Measurements from ENCODE around the gene AP2A2.

Gene AP2A2

DNA sequence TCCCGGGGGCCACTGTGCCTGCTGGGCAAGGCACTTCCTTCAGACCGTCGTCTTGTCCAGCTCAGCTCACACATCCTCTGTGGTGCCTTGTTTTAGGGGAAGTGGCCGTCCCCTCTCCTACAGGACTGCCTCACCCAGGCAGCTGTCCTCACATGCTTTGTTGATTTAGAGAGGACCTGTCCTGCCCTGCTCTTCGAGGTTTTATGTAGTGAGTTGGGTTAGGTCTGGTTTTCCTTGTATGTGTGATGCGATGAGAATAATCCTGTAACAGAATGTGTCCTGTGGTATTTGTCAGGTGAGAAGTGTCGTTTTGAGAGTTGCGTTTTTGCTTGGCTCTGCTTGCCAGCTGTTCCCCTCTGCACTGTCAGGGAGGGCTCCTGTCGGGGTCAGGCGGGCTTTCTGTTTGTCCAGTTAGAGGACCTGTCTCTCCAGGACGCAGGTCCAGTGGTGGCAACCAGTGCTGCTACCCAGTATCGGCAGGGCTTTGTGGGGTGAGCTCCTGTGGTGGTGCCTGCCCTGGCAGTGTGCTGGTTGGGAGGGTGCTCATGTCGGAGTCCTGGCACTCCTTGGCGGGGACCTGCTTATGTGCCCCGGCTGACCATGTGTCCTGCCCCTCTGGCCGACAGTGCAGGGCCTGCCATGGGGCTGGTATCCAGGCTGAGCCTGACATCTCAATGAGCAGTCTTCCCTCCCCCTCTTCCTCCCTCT, 69.5 kb downstream of the AP2A2 start:
- H3K4me2 ChIP-seq (ENCODE audit: low read length) = no peak overlapping the region
- no peaks in the 10 kb centered on the region for H3K27me3 ChIP-seq (ENCODE audit: control insufficient read depth, insufficient read depth, low read length)
- H3K9ac ChIP-seq (ENCODE audit: low read depth, low read length) = no peak overlapping the region
- H3K4me1 ChIP-seq (ENCODE audit: control insufficient read depth, insufficient read depth, low read length) = no peaks in the 10 kb centered on the region
- no peaks in the 10 kb centered on the region for H3K9me3 ChIP-seq (replicated peaks; ENCODE audit: low read length)
- H3K36me3 ChIP-seq (ENCODE audit: insufficient read depth, low read length) = peaks cover 31% of the 10 kb centered on the region
- H3K4me3 ChIP-seq (ENCODE audit: low read length) = no peak overlapping the region

DNA sequence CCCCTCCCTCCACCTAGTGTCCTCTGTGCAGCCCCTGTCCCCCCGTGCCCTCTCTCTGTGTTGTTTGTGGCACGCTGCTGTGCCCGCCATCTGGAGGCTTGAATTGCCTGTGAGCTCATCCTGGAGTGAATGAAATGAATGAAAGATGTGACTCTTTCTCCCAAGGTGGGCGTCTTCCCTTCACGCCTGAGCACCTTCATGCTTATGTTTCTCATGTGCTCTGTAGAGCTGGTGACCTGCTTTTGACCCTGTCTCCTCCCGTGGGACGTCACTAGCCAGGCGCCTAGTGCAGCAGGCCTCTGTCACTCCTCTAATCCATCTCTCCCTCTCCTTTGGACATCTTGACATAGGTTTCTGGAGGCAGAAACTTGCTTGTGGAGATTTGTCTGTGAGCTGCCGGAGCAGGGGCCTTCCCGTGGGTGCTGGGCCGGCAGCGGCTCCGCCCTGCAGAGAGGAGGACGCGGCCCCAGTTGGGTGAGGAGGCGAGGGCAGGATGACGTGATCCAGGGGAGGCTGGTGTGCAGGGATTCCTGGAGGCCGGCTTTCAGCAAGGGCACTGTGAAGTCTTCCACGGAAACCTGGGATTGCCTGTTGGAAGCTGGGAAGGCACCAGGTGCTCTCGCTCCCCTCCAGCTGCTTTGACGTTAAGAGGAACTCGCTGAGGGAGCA, 70.2 kb downstream of the AP2A2 start:
- H3K9me3 ChIP-seq (replicated peaks; ENCODE audit: low read length) = no peaks in the 10 kb centered on the region
- peaks cover 36% of the 10 kb centered on the region for H3K36me3 ChIP-seq (ENCODE audit: insufficient read depth, low read length)
- no peak overlapping the region for H3K4me2 ChIP-seq (ENCODE audit: low read length)
- H3K9ac ChIP-seq (ENCODE audit: low read depth, low read length) = no peak overlapping the region
- no peak overlapping the region for H3K4me3 ChIP-seq (ENCODE audit: low read length)
- H3K27me3 ChIP-seq (ENCODE audit: control insufficient read depth, insufficient read depth, low read length) = no peaks in the 10 kb centered on the region
- H3K4me1 ChIP-seq (ENCODE audit: control insufficient read depth, insufficient read depth, low read length) = no peaks in the 10 kb centered on the region

DNA sequence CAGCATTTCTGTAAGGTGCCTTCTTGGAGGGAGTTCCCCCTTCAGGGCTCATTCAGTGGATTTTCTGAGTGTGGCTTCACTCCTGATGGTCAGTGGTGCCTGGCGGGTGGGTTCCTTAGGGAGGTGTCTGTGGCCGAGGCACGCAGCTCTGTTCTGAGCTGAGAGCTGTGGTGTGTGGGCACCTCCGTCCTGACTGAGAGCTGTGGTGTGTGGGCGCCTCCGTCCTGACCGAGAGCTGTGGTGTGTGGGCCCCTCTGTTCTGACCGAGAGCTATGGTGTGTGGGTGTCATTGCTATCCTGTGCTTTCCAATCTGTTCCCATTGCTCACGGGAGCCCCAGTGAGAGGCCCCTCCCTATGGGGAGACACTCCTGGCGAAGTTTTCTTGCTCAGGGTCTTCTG, 71.0 kb downstream of the AP2A2 start:
- Histone ChIP-seq H3K9ac (ENCODE audit: low read depth, low read length) (no peak overlapping the region), H3K4me1 (ENCODE audit: control insufficient read depth, insufficient read depth, low read length) (no peaks in the 10 kb centered on the region), H3K4me3 (ENCODE audit: low read length) (no peak overlapping the region), H3K4me2 (ENCODE audit: low read length) (no peak overlapping the region), H3K9me3 (replicated peaks; ENCODE audit: low read length) (no peaks in the 10 kb centered on the region), H3K27me3 (ENCODE audit: control insufficient read depth, insufficient read depth, low read length) (no peaks in the 10 kb centered on the region), H3K36me3 (ENCODE audit: insufficient read depth, low read length) (peaks cover 44% of the 10 kb centered on the region)

DNA sequence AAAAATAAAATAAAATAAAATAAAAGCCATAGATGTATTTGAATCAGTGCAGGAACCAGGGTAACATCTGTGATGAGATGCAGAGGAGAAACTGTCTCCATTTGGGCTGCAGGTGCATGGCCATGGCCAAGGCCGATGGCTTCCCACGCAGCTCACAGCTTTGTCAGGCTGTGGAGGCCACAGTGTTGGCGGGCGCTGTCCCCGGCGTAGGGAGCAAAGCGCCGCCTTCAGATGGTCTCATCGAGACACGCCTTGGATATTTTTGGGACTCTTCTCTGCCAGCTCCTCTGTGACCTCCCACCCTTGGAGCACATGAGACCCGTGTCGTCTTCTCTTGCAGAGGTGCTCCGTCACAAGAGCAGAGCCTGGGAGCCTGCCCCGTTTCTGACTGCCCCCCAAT, 72.2 kb downstream of the AP2A2 start:
- H3K4me1 ChIP-seq (ENCODE audit: control insufficient read depth, insufficient read depth, low read length) = no peaks in the 10 kb centered on the region
- no peaks in the 10 kb centered on the region for H3K9me3 ChIP-seq (replicated peaks; ENCODE audit: low read length)
- no peak overlapping the region for H3K4me2 ChIP-seq (ENCODE audit: low read length)
- no peak overlapping the region for H3K4me3 ChIP-seq (ENCODE audit: low read length)
- H3K9ac ChIP-seq (ENCODE audit: low read depth, low read length) = no peak overlapping the region
- H3K36me3 ChIP-seq (ENCODE audit: insufficient read depth, low read length) = peaks cover 48% of the 10 kb centered on the region
- H3K27me3 ChIP-seq (ENCODE audit: control insufficient read depth, insufficient read depth, low read length) = no peaks in the 10 kb centered on the region

DNA sequence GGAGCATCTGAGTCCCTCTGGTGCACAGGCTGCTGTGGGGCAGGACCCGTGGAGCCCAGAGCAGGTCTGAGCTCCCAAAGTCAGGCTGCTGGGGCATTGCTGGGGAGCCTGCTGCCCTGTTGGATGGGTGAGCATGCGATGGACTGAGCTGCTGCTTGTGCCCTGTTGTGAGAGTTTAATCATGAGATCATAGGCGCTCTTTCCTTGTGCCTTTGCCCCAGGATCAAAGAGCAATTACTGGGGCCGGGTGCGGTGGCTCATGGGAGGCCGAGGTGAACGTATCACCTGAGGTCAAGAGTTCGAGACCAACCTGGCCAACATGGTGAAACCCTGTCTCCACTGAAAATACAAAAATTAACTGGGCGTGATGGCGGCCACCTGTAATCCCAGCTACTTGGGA, 73.3 kb downstream of the AP2A2 start:
- no peak overlapping the region for H3K4me2 ChIP-seq (ENCODE audit: low read length)
- no peaks in the 10 kb centered on the region for H3K27me3 ChIP-seq (ENCODE audit: control insufficient read depth, insufficient read depth, low read length)
- H3K9me3 ChIP-seq (replicated peaks; ENCODE audit: low read length) = no peaks in the 10 kb centered on the region
- no peak overlapping the region for H3K4me3 ChIP-seq (ENCODE audit: low read length)
- H3K4me1 ChIP-seq (ENCODE audit: control insufficient read depth, insufficient read depth, low read length) = no peaks in the 10 kb centered on the region
- H3K9ac ChIP-seq (ENCODE audit: low read depth, low read length) = no peak overlapping the region
- H3K36me3 ChIP-seq (ENCODE audit: insufficient read depth, low read length) = peaks cover 47% of the 10 kb centered on the region

DNA sequence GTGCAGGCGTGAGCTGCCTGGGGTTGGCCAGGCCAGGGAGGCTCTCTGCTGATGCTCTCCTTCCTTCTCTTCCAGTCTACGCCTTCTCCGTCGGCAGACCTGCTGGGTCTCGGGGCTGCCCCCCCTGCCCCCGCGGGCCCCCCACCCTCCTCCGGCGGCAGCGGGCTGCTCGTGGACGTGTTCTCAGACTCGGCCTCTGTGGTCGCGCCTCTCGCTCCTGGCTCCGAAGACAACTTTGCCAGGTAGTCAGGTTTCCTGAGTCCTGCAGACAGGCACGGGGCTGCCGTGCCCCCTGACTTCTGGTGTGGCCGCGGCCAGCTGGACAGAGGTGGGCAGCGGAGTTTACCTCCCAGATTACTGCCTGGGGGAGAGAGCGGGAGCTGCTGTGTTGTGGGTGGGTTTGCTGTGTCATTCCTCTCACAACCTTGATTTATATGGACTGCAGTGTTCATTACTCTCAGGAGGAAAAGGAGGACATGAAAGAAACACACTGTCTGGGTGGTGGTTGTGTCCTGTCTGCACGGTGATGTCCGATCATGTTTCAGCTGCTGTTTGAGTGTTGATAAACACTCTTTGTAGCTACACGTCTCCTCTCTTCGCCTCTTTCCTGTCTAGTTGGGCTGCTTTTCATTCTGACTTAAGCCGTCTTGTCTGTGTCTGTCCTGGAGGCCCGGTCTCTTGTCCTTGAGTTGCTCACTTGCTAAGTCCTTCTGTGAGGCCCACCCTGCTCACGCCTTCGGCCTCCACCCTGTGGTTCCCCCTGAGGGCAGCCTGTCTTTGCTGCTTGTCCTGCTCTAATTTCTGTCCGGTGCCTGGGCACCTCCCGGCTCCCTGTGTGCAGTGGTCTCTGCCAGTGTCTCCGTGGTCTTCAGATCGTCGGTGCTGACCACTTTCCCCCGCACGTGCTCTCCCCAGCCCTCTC, 74.9 kb downstream of the AP2A2 start:
- Histone ChIP-seq H3K36me3 (ENCODE audit: insufficient read depth, low read length) (peaks cover 51% of the 10 kb centered on the region), H3K9me3 (replicated peaks; ENCODE audit: low read length) (no peaks in the 10 kb centered on the region), H3K4me1 (ENCODE audit: control insufficient read depth, insufficient read depth, low read length) (no peaks in the 10 kb centered on the region), H3K27me3 (ENCODE audit: control insufficient read depth, insufficient read depth, low read length) (no peaks in the 10 kb centered on the region), H3K4me3 (ENCODE audit: low read length) (no peak overlapping the region), H3K4me2 (ENCODE audit: low read length) (no peak overlapping the region), H3K9ac (ENCODE audit: low read depth, low read length) (no peak overlapping the region)

DNA sequence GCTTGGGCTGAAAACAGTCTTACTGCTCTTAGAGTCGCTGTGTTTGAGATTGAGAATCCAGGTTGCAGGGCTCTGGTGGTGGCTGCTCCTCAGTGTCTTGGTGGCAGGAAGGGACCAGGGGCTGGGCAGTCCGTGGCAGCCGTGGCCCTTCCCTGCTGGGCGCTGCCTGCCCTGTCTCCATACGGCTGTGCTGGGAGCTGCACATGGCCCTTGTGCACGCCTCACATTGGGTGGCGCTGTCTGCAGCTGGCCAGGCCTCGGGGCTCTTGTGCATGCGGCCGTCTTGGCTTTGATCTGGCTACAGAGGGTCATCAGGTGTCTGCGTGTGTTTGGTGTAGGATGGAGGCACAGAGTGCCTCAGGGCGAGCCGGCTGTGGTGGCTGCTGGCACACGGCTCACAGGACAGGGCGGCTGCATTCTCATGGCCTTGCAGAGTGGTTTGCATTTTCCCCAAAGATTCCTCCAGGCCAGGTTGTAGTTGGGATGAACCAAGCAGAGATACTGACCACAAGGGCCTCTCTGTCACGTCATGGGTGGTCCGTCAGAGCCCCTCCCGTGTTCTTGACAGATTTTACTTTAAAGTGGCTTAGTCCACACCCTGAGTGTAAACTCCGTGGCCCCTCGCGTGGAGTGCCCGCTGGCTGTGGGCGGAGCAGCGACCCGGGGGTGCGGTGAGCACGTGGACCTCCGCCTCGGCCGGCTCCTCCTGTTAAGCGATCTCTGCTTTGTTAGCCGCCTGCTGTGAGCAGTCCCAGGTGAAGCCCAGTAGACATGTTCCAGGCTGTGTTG, 76.1 kb downstream of the AP2A2 start:
- Histone ChIP-seq H3K36me3 (ENCODE audit: insufficient read depth, low read length) (peaks cover 54% of the 10 kb centered on the region), H3K9me3 (replicated peaks; ENCODE audit: low read length) (no peaks in the 10 kb centered on the region), H3K4me2 (ENCODE audit: low read length) (no peak overlapping the region), H3K4me1 (ENCODE audit: control insufficient read depth, insufficient read depth, low read length) (no peaks in the 10 kb centered on the region), H3K4me3 (ENCODE audit: low read length) (no peak overlapping the region), H3K9ac (ENCODE audit: low read depth, low read length) (no peak overlapping the region), H3K27me3 (ENCODE audit: control insufficient read depth, insufficient read depth, low read length) (no peaks in the 10 kb centered on the region)

DNA sequence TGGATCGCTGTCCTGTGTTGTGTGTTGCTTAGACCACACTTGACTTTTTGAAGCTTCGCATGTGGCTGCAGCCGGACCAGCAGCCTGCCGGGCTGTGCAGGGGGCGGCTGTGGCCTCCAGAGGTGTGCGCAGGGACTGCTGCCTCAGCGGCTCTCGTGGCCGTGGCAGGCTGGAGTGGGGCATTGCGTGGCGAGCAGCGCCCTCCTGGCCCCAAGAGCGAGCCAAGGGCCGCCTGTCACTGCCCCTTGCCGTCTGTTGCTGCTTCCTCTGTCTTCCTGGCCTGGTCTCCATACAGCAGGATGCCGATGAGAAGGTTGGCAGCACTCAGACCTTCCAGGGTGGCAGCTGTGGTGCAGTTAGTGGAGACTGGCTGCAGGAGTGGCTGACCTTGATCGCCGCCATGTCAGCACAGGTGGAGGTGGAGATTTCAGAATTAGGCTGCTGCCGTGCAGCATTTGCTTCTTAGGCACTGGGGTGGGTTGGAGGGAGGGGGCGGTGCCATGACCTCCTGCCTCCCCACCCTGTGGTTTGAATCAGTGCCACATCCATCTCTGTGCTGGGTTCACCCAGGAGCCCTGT, 76.8 kb downstream of the AP2A2 start:
- Histone ChIP-seq H3K4me1 (ENCODE audit: control insufficient read depth, insufficient read depth, low read length) (no peaks in the 10 kb centered on the region), H3K9me3 (replicated peaks; ENCODE audit: low read length) (no peaks in the 10 kb centered on the region), H3K9ac (ENCODE audit: low read depth, low read length) (no peak overlapping the region), H3K4me3 (ENCODE audit: low read length) (no peak overlapping the region), H3K36me3 (ENCODE audit: insufficient read depth, low read length) (peaks cover 57% of the 10 kb centered on the region), H3K4me2 (ENCODE audit: low read length) (no peak overlapping the region), H3K27me3 (ENCODE audit: control insufficient read depth, insufficient read depth, low read length) (no peaks in the 10 kb centered on the region)

DNA sequence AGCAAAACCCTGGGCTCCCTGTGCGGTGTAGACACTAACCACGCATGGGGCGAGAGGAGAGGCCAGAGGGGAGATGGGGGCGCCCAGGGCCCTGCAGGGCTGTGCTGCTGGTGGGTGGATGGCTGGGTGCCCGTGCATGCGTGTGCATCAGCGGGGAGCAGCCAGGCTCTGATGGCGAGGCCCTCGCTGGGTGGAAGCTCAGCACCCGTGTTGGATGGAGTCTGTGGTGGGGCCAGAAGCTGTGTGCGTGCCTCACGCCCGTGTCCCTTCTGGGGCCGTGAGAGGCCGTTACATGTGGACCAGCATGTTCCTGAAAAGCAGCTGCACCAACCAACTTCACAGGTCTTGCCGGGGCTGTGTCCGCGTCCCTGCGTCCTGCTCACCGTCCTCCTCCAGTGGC, 77.5 kb downstream of the AP2A2 start:
- H3K4me3 ChIP-seq (ENCODE audit: low read length) = no peak overlapping the region
- H3K27me3 ChIP-seq (ENCODE audit: control insufficient read depth, insufficient read depth, low read length) = no peaks in the 10 kb centered on the region
- no peaks in the 10 kb centered on the region for H3K4me1 ChIP-seq (ENCODE audit: control insufficient read depth, insufficient read depth, low read length)
- H3K4me2 ChIP-seq (ENCODE audit: low read length) = no peak overlapping the region
- H3K9ac ChIP-seq (ENCODE audit: low read depth, low read length) = no peak overlapping the region
- H3K9me3 ChIP-seq (replicated peaks; ENCODE audit: low read length) = no peaks in the 10 kb centered on the region
- peaks cover 62% of the 10 kb centered on the region for H3K36me3 ChIP-seq (ENCODE audit: insufficient read depth, low read length)

DNA sequence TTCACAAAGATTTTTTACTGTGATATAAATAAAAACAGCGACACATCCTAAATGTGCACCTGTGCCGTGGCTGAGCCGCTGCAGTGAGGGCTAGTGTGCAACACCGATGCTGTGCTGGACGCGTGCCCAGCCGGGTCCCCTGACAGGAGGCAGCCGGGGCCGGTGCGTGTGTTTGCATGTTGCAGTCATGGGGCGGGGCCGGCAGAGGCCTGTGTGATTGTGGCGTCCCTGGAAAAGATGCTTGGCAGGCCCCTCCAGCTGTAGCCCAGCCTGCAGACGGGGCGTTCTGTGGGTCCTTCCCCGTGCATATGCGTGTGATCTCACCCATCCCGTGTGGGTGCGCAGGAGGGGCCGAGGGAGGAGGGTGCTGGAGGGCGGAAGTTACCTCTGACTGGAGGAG, 80.3 kb downstream of the AP2A2 start:
- Histone ChIP-seq H3K4me2 (ENCODE audit: low read length) (no peak overlapping the region), H3K9ac (ENCODE audit: low read depth, low read length) (no peak overlapping the region), H3K27me3 (ENCODE audit: control insufficient read depth, insufficient read depth, low read length) (no peaks in the 10 kb centered on the region), H3K9me3 (replicated peaks; ENCODE audit: low read length) (no peaks in the 10 kb centered on the region), H3K4me3 (ENCODE audit: low read length) (no peak overlapping the region), H3K4me1 (ENCODE audit: control insufficient read depth, insufficient read depth, low read length) (no peaks in the 10 kb centered on the region), H3K36me3 (ENCODE audit: insufficient read depth, low read length) (peaks cover 80% of the 10 kb centered on the region)

DNA sequence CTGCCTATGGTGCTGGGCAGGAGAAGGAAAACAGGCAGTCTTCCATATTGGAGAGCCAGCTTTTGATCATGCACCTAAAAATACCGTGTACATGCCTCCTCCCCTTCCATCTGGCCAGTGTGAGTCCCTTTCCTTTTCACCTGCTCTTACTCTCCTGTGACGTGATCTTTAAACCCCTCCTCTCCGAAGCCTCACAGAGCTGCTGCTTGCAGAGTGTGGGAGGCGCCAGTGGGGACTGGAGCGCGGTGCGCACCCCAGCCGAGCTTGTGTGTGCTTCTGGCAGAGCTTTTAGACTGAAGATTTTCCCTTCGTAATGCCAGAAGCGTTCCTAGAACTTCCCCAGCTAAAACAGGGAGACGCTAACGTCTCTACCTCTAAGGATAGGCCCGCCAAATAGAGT, 81.1 kb downstream of the AP2A2 start:
- H3K4me2 ChIP-seq (ENCODE audit: low read length) = no peak overlapping the region
- H3K27me3 ChIP-seq (ENCODE audit: control insufficient read depth, insufficient read depth, low read length) = no peaks in the 10 kb centered on the region
- no peaks in the 10 kb centered on the region for H3K4me1 ChIP-seq (ENCODE audit: control insufficient read depth, insufficient read depth, low read length)
- no peak overlapping the region for H3K9ac ChIP-seq (ENCODE audit: low read depth, low read length)
- peaks cover 79% of the 10 kb centered on the region for H3K36me3 ChIP-seq (ENCODE audit: insufficient read depth, low read length)
- no peak overlapping the region for H3K4me3 ChIP-seq (ENCODE audit: low read length)
- H3K9me3 ChIP-seq (replicated peaks; ENCODE audit: low read length) = no peaks in the 10 kb centered on the region

Measured in skeletal muscle satellite cell (primary cell).